ENCODE measurements around the gene MAST4. TPM values are rescaled to one million over a fixed set of nuclear protein-coding genes. Genes with fewer than 3 reads are reported as not detected.

Gene MAST4
- total and polyA plus RNA-seq, 12 donors, result 29.6 to 93.3 (median 76.6) TPM

- WGBS, 2 donors, result 76 to 91% methylated on average over 6 of the region's 6 CpGs
- ATAC-seq, result peak in 2 of 8 donors; percentile 39 to 62
- H3K9me3 ChIP-seq, result peaks cover 0 to 11% (median 0%) of the 10 kb centered on the region in 11 donors
Observed at GRCh38 chr5:66697796-66698564, 101.8 kb downstream of the MAST4 start.

GRCh38 chr5:66701244-66701643, 105.1 kb downstream of the MAST4 start:
- intact Hi-C loops (cut with DNase I), result no loop called here
- Histone ChIP-seq H3K27me3 (no peaks in the 10 kb centered on the region), H3K36me3 (no peaks in the 10 kb centered on the region), H3K4me1 (peaks cover 0 to 26% (median 8%) of the 10 kb centered on the region in 9 donors), H3K9me3 (no peaks in the 10 kb centered on the region), H3K4me3 (no peak overlapping the region), H3K27ac (no peak overlapping the region)
- 87 to 91% methylated on average over 1 of the region's 1 CpG for WGBS, 2 donors
- ATAC-seq, result no peak
- no peak for TF ChIP-seq CTCF (IDR thresholded peaks at IDR 0.05)
- DNase-seq, result no peak

More at GRCh38 chr5:66697796-66698564, 101.8 kb downstream of the MAST4 start:
- no peak overlapping the region for H3K4me3 ChIP-seq
- TF ChIP-seq CTCF (IDR thresholded peaks at IDR 0.05), result no peak
- no peaks in the 10 kb centered on the region for H3K27me3 ChIP-seq
- intact Hi-C loops (cut with DNase I), result no loop called here
- H3K4me1 ChIP-seq, result peaks cover 0 to 14% (median 0%) of the 10 kb centered on the region in 9 donors
- no peak overlapping the region for H3K27ac ChIP-seq
- DNase-seq, result no peak
- no peaks in the 10 kb centered on the region for H3K36me3 ChIP-seq

GRCh38 chr5:66702426-66702825, 106.2 kb downstream of the MAST4 start:
- no peaks in the 10 kb centered on the region for H3K36me3 ChIP-seq

More at GRCh38 chr5:66702426-66702825, 106.2 kb downstream of the MAST4 start:
- Histone ChIP-seq H3K27ac (no peak overlapping the region), H3K4me3 (no peak overlapping the region), H3K27me3 (no peaks in the 10 kb centered on the region), H3K9me3 (no peaks in the 10 kb centered on the region), H3K4me1 (peaks cover 0 to 26% (median 8%) of the 10 kb centered on the region in 9 donors)
- 53 to 85% methylated on average over 3 of the region's 3 CpGs for WGBS, 2 donors
- DNase-seq (no peak), ATAC-seq (no peak)
- intact Hi-C loops (cut with DNase I), result no loop called here
- TF ChIP-seq CTCF (IDR thresholded peaks at IDR 0.05), result no peak
